Epithelial cell of proximal tubule (primary cell): ENCODE data around the gene EPOP. TPM values are rescaled to one million over a fixed set of nuclear protein-coding genes. Genes with fewer than 3 reads are reported as not detected.
"Not testable (repeated sequence)": the region's sequence is repeated elsewhere in the genome, so short reads cannot be mapped to it uniquely, and the experiment has no call there.

Source experiments
- DNase-seq: peaks from one replicate; pipeline ENCODE4 v3.0.0-alpha.2; 2011; ENCODE audit warnings: low read depth
- H3K4me3 ChIP-seq: 2 replicates; pipeline ENCODE4 v1.5.1; 2011; ENCODE audit warnings: low read depth, mild to moderate bottlenecking, low read length
- CTCF ChIP-seq: conservative IDR thresholded peaks from 2 replicates; pipeline ENCODE4 v1.5.1; 2012; ENCODE audit warnings: low read depth, mild to moderate bottlenecking, low read length
- total RNA-seq: library from RNA; depleted of rRNA; stranded (reverse); fragments of >200 nt; gene quantifications from 2 replicates; pipeline ENCODE4 v1.2.3, GENCODE V29; 2015

The EPOP gene
- total RNA-seq, 1 donor from 2014 or later, result 4.1 TPM

- no peak overlapping the region for H3K4me3 ChIP-seq
- TF ChIP-seq CTCF, result no peak
- no peak for DNase-seq
Measured at GRCh38 chr17:38637951-38638350, 36.8 kb downstream of the EPOP start.

- no peak for TF ChIP-seq CTCF
- no peak for DNase-seq
- no peak overlapping the region for H3K4me3 ChIP-seq
Measured at GRCh38 chr17:38636054-38636453, 38.7 kb downstream of the EPOP start.

GRCh38 chr17:38632334-38632733 is 42.4 kb downstream of the EPOP start:
- no peak for TF ChIP-seq CTCF
- no peak overlapping the region for H3K4me3 ChIP-seq
- no peak for DNase-seq

GRCh38 chr17:38628441-38628840 is 46.3 kb downstream of the EPOP start:
- no peak for TF ChIP-seq CTCF
- H3K4me3 ChIP-seq, result no peak overlapping the region
- no peak for DNase-seq

GRCh38 chr17:38627957-38628356 is 46.8 kb downstream of the EPOP start:
- TF ChIP-seq CTCF, result no peak

GRCh38 chr17:38626606-38627226 is 48.0 kb downstream of the EPOP start:
- not testable (repeated sequence) for DNase-seq, H3K4me3 ChIP-seq

More at GRCh38 chr17:38627957-38628356, 46.8 kb downstream of the EPOP start:
- DNase-seq, result no peak
- no peak overlapping the region for H3K4me3 ChIP-seq

GRCh38 chr17:38625482-38625881 is 49.3 kb downstream of the EPOP start:
- TF ChIP-seq CTCF, result no peak
- DNase-seq, result no peak
- H3K4me3 ChIP-seq, result no peak overlapping the region

- H3K4me3 ChIP-seq, DNase-seq: not testable (repeated sequence)
Measured at GRCh38 chr17:38624782-38625355, 49.9 kb downstream of the EPOP start.
